T-cell (primary cell): ENCODE results near the gene NCKAP5L. TPM values are rescaled to one million over a fixed set of nuclear protein-coding genes. Genes with fewer than 3 reads are reported as not detected.

Source experiments
- ATAC-seq, 4 experiments: fragments of 200-7000 bp in 3 of 4; fragments of 150-1000 bp in 1 of 4; cut with Tn5 transposase; replicated peaks in 1 of 4; 1 replicate in 3 of 4; 2 replicates in 1 of 4; pipeline ENCODE4 v1.10.0; 2021; ENCODE audit warnings: moderate library complexity in 3 of 4, mild to moderate bottlenecking in 2 of 4, moderate number of reproducible peaks in 1 of 4
- CTCF ChIA-PET, 2 donors: fragments of 300-600 bp; sonication (Branson Sonifier 250); formaldehyde crosslinking; loops; one replicate each; lab custom pipeline; 2022; ENCODE audit warnings: antibody characterized with exemption in 2 of 2; lab: Charles Lee
- POLR2A ChIA-PET, 2 donors: fragments of 300-600 bp; sonication (Branson Sonifier 250); formaldehyde crosslinking; loops; one replicate each; lab custom pipeline; 2022; ENCODE audit warnings: antibody characterized with exemption in 2 of 2; lab: Charles Lee
- DNase-seq, 35 experiments: peaks; one replicate each; pipeline versions ENCODE4 v3.0.0 to v3.0.0-alpha.2; 2013 to 2023
- H3K27ac ChIP-seq: one replicate; pipeline ENCODE4 v1.5.1; 2013; ENCODE audit warnings: low read length
- H3K27me3 ChIP-seq, 2 experiments: replicated peaks in 1 of 2; 1 replicate in 1 of 2; 2 replicates in 1 of 2; pipeline versions ENCODE4 v1.6.1 to v1.7.0; 2013; ENCODE audit warnings: low read length in 1 of 2, mixed read lengths in 1 of 2; ENCODE audit not compliant: control insufficient read depth in 2 of 2, insufficient read depth in 2 of 2; ENCODE audit errors: extremely low read depth in 1 of 2
- H3K36me3 ChIP-seq, 2 donors: 1 replicate in 1 of 2; 2 replicates in 1 of 2; pipeline versions ENCODE4 v1.6.1 to v1.7.0; 2013; ENCODE audit warnings: low read length in 1 of 2; ENCODE audit not compliant: control insufficient read depth in 2 of 2, insufficient read depth in 1 of 2; ENCODE audit errors: extremely low read depth in 1 of 2
- H3K4me1 ChIP-seq, 2 experiments: 1 replicate in 1 of 2; 2 replicates in 1 of 2; pipeline versions ENCODE4 v1.6.1 to v1.7.0; 2013; ENCODE audit warnings: low read length in 2 of 2, mixed read lengths in 1 of 2; ENCODE audit not compliant: insufficient read depth in 2 of 2, control insufficient read depth in 1 of 2; ENCODE audit errors: extremely low read depth in 1 of 2
- H3K4me3 ChIP-seq, 2 donors: 1 replicate in 1 of 2; 2 replicates in 1 of 2; pipeline versions ENCODE4 v1.5.1 to v1.7.0; 2013; ENCODE audit warnings: mild to moderate bottlenecking in 2 of 2, low read length in 1 of 2, moderate library complexity in 1 of 2; ENCODE audit not compliant: control insufficient read depth in 1 of 2; ENCODE audit errors: extremely low read depth in 1 of 2
- H3K9me3 ChIP-seq: 2 replicates; pipeline ENCODE4 v1.7.0; 2013
- H3K27ac Mint-ChIP-seq, 2 donors: one replicate each; pipeline ENCODE4 v1.8.0; 2020 to 2021; ENCODE audit warnings: mild to moderate bottlenecking in 2 of 2, mixed read lengths in 2 of 2
- H3K27me3 Mint-ChIP-seq, 2 donors: one replicate each; pipeline ENCODE4 v1.8.0; 2021 to 2022; ENCODE audit warnings: mixed read lengths in 2 of 2
- H3K36me3 Mint-ChIP-seq: one replicate; pipeline ENCODE4 v1.8.0; 2021; ENCODE audit warnings: mixed read lengths
- H3K4me1 Mint-ChIP-seq, 3 donors: one replicate each; pipeline ENCODE4 v1.8.0; 2020 to 2022; ENCODE audit warnings: mixed read lengths in 3 of 3, mild to moderate bottlenecking in 1 of 3
- H3K4me3 Mint-ChIP-seq, 3 donors: one replicate each; pipeline ENCODE4 v1.8.0; 2020 to 2022; ENCODE audit warnings: mild to moderate bottlenecking in 3 of 3, mixed read lengths in 3 of 3, moderate library complexity in 3 of 3
- H3K9me3 Mint-ChIP-seq, 3 donors: one replicate each; pipeline ENCODE4 v1.8.0; 2020 to 2022; ENCODE audit warnings: mixed read lengths in 3 of 3
- WGBS: methylation state at CpG from one replicate; pipeline ENCODE4 v1.1.5; 2013; ENCODE audit warnings: missing lambda C conversion rate; ENCODE audit not compliant: insufficient coverage; 5-methylcytosine and 5-hydroxymethylcytosine counted together
- total RNA-seq, 35 experiments: library from RNA in 6 of 35; stranded (reverse) in 6 of 35; fragments of 120-200 nt in 1 of 35; gene quantifications; one replicate each; pipeline versions ENCODE4 v1.2.1 to v1.2.4 and lab custom pipeline; 2013 to 2026

NCKAP5L gene, protein sequence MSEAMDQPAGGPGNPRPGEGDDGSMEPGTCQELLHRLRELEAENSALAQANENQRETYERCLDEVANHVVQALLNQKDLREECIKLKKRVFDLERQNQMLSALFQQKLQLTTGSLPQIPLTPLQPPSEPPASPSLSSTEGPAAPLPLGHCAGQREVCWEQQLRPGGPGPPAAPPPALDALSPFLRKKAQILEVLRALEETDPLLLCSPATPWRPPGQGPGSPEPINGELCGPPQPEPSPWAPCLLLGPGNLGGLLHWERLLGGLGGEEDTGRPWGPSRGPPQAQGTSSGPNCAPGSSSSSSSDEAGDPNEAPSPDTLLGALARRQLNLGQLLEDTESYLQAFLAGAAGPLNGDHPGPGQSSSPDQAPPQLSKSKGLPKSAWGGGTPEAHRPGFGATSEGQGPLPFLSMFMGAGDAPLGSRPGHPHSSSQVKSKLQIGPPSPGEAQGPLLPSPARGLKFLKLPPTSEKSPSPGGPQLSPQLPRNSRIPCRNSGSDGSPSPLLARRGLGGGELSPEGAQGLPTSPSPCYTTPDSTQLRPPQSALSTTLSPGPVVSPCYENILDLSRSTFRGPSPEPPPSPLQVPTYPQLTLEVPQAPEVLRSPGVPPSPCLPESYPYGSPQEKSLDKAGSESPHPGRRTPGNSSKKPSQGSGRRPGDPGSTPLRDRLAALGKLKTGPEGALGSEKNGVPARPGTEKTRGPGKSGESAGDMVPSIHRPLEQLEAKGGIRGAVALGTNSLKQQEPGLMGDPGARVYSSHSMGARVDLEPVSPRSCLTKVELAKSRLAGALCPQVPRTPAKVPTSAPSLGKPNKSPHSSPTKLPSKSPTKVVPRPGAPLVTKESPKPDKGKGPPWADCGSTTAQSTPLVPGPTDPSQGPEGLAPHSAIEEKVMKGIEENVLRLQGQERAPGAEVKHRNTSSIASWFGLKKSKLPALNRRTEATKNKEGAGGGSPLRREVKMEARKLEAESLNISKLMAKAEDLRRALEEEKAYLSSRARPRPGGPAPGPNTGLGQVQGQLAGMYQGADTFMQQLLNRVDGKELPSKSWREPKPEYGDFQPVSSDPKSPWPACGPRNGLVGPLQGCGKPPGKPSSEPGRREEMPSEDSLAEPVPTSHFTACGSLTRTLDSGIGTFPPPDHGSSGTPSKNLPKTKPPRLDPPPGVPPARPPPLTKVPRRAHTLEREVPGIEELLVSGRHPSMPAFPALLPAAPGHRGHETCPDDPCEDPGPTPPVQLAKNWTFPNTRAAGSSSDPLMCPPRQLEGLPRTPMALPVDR (N-terminal part only)
- total RNA-seq (10 to 100 TPM; 11.1 to 12.9 (median 12.6) TPM), total RNA-seq (lab: John Stamatoyannopoulos, UW) (8.1 to 40.6 (median 24.5) reads per million in 29 experiments)
- total RNA-seq (2013): 6.0 TPM

DNA sequence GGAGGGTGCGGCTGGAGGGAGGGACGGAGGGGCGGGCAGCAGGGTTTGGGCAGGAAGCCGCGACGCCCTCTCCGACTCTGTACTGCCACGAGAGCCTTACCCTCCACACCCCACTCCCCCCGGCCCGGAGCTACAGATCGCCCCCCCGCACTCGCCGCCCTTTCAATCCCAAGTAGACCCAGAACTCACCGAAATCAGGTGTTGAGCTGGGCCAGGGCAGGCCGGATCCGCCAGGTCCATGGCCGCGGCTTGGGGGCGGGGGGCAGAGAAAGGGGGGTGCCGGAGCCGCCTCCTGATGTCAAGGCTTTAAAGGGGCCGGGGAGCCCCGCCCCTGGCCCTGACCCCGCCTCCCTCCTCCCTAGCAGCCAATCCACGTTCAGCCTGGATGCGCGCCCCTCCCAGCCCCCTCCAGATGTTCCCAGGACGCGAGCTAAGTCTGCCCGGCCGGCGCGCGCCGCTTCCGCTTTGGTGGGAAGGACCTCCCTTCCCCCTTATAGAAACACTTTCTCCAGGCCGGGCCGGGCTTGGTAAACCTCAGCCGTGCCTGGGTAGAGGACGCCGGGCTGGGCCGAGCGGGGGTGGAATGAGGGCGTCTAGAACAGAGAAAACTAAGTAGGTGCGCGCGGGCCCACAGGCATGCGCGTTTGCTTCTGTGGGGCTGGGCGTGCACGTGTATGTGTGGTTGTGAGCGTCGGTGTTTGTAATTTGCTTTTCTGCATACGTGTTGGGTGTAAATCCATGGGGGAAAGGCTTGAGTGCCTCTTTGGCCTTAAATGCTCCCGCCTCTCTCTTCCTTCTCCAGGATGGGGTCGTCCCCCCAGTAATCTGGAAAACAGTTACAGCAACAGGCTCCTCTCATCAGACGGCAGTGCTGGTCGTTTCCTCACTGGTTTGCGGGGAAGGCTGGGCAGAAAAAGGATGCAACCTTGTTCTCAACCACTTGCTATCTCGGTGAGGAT lies at the start of gene NCKAP5L:
Gene NCKAP5L, minus strand, starts transcription at position 281 of the 959 bp plus-strand sequence. CDS start 24,369 bp downstream, outside the sequence.
- Mint-ChIP-seq H3K27ac (peak within 1 kb of the TSS; percentile 98 to 99), H3K4me3 (peak within 1 kb of the TSS; percentile 88 to 99 (median 96)), H3K36me3 (no peaks in the 10 kb centered on the region), H3K4me1 (peaks cover 23 to 34% (median 34%) of the 10 kb centered on the region in 3 donors), H3K27me3 (peaks cover 0 to 3% of the 10 kb centered on the region in 2 donors), H3K9me3 (no peaks in the 10 kb centered on the region)
- under 1% methylated on average over 30 of the region's 61 CpGs for WGBS
- H3K27me3 ChIP-seq: no peaks in the 10 kb centered on the region
- ATAC-seq (peak; percentile 95 to 97 (median 96)), DNase-seq (peak; percentile 83 to 96 (median 92))
- CTCF ChIA-PET: interaction anchor here (0.6 to 2.1 kb wide), 11 partner anchors 10 to 804 kb away, joined by 3 to 13 read pairs (median 6); partner anchors contain the start of genes BCDIN3D (in 1 of the 2), COX14 (in 1 of the 2), LMBR1L (in 1 of the 2) and TMBIM6 (in 1 of the 2)
- H3K36me3 ChIP-seq: no peaks in the 10 kb centered on the region
- H3K27ac ChIP-seq: peak within 1 kb of the TSS; percentile 45
- H3K4me1 ChIP-seq: peaks cover 7 to 28% of the 10 kb centered on the region in 2 experiments
- H3K4me3 ChIP-seq: peak within 1 kb of the TSS; percentile 72 to 76
- POLR2A ChIA-PET: interaction anchor here (0.5 to 0.7 kb wide), 5 partner anchors 9 to 127 kb away, joined by 3 to 8 read pairs (median 3); partner anchors contain the start of gene BCDIN3D (in 1 of the 2)
- H3K9me3 ChIP-seq: no peaks in the 10 kb centered on the region

DNA sequence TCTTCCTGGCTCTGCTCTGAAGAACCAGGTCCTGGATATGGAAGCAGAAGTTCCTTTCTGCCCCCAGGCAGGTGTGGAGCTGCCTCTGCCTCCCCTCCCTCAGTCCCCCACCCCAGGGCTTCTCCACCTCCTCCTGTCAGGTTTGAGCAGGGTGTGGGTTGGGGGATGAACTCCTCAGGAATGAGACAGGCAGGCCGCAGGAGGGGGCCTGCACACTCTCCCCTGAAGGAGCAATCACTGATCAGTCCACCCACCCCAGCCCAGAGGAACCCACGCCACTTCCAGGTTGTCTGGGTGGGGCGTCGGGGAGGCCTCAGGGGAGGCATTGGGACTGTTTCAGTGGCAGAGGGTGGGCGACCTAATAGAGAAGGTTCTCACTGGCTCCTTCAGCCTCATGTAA lies 48.9 kb upstream of the NCKAP5L start:
- Histone ChIP-seq H3K27ac (no peak overlapping the region), H3K36me3 (no peaks in the 10 kb centered on the region), H3K4me1 (no peaks in the 10 kb centered on the region), H3K4me3 (no peak overlapping the region), H3K9me3 (no peaks in the 10 kb centered on the region), H3K27me3 (no peaks in the 10 kb centered on the region)
- WGBS: 78% methylated on average over 3 of the region's 5 CpGs
- Mint-ChIP-seq H3K4me3 (no peak overlapping the region), H3K4me1 (no peaks in the 10 kb centered on the region), H3K27ac (no peak overlapping the region), H3K36me3 (no peaks in the 10 kb centered on the region), H3K27me3 (peaks cover 0 to 2% of the 10 kb centered on the region in 2 donors), H3K9me3 (peaks cover 0 to 29% (median 0%) of the 10 kb centered on the region in 3 donors)
- CTCF ChIA-PET: no interaction called here
- DNase-seq (no peak), ATAC-seq (no peak)
- POLR2A ChIA-PET: no interaction called here

DNA sequence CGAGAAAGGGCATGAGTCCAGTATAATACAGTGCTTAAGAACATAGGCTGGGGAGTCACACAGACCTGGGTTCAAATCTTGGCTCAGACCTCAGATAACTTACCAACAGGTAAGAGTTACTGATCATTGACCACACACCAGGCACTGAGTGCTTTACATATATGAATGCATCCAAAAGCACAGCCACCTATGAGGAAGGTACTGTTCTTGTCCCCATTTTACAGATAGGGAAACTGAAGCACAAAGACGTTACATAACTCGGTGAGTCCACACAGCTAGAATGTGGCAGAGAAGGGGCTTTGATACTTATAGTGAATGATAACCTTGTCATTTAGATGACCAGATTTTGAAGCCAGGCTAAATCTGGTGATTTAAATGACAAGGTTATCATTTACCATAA lies 47.9 kb upstream of the NCKAP5L start:
- peaks cover 0 to 29% (median 0%) of the 10 kb centered on the region in 3 donors for H3K9me3 Mint-ChIP-seq
- peaks cover 0 to 2% of the 10 kb centered on the region in 2 donors for H3K27me3 Mint-ChIP-seq
- Histone ChIP-seq H3K27ac (no peak overlapping the region), H3K4me1 (no peaks in the 10 kb centered on the region), H3K36me3 (no peaks in the 10 kb centered on the region), H3K9me3 (no peaks in the 10 kb centered on the region), H3K27me3 (no peaks in the 10 kb centered on the region), H3K4me3 (no peak overlapping the region)
- no peaks in the 10 kb centered on the region for H3K36me3 Mint-ChIP-seq
- CTCF ChIA-PET: no interaction called here
- no peaks in the 10 kb centered on the region for H3K4me1 Mint-ChIP-seq
- no peak for DNase-seq
- POLR2A ChIA-PET: no interaction called here
- no peak overlapping the region for H3K27ac Mint-ChIP-seq
- H3K4me3 Mint-ChIP-seq: no peak overlapping the region
- no peak for ATAC-seq
- WGBS: 94% methylated on average over 2 of the region's 3 CpGs

DNA sequence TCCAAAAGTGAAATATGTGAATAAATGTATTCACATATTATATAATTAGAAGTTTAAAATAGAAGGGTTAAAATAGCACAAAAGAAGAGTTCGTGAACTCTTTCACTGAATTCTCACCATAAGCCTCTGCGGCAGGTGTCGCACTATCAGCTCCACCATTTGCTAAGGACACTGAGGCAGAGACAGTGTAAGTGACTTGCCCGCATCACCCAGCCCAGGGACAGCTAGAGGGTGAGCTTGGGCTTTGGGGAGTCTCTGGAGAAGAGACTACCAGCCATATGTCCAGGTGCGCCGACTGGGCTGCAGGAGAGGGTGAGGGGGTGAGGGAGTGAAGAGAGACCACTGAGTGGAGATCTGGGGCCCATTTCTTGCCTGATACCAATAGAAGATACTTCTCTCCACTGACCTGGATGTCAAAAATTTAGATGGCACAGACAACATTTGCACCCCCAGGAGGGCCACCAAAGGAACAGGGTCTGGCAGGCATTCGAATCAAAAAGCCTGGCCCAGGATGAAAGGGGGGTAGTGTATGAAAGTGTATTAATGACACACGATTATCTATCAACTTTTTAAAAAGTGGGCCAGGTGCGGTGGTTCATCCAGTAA lies 47.0 kb upstream of the NCKAP5L start:
- ChIA-PET CTCF (no interaction called here), POLR2A (no interaction called here)
- Histone ChIP-seq H3K9me3 (no peaks in the 10 kb centered on the region), H3K4me1 (no peaks in the 10 kb centered on the region), H3K27me3 (no peaks in the 10 kb centered on the region), H3K36me3 (no peaks in the 10 kb centered on the region), H3K27ac (no peak overlapping the region), H3K4me3 (no peak overlapping the region)
- DNase-seq (no peak), ATAC-seq (no peak)
- H3K27me3 Mint-ChIP-seq: peaks cover 0 to 2% of the 10 kb centered on the region in 2 donors
- 88% methylated on average over 4 of the region's 9 CpGs for WGBS
- no peak overlapping the region for H3K4me3 Mint-ChIP-seq
- H3K4me1 Mint-ChIP-seq: no peaks in the 10 kb centered on the region
- H3K36me3 Mint-ChIP-seq: no peaks in the 10 kb centered on the region
- no peak overlapping the region for H3K27ac Mint-ChIP-seq
- peaks cover 0 to 26% (median 0%) of the 10 kb centered on the region in 3 donors for H3K9me3 Mint-ChIP-seq

DNA sequence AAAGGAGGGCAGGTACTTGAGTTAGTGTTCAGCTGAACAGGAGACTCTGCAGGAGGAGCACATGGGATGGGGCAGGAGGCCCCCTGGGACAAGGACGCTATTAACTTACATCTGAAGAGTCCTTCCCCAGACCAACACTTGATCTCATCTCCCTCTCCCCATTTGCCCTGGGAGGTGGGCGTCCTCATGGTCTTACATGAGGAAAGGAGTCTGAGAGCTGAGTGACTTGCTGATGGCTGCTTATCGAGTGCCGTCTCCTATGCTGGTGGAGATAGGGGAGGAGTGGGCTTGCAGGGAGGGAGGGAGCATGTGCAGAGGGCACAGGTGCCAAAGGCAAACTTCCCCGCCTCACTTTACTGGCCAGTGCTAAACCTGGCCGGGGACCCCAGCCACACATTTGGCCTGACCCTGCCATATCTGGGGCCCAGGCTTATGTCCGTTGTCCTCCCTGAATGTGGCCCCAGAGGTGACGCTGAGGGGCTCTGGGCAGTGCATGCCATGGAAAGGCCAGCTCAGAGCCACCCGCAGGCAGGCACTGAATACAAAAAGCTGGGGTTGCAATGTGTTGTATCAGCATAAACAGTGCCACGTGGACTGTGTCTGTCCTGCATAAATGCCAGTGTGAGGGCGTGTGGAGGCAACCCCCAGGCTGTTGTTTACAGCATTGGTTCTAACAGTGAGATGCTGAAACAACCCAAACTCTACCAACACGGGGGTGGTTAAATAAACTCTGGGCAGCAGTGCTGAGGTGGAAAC lies 46.1 kb upstream of the NCKAP5L start:
- WGBS: 81% methylated on average over 6 of the region's 12 CpGs
- peak in 1 of 35 experiments; percentile 15 for DNase-seq
- POLR2A ChIA-PET: no interaction called here
- Histone ChIP-seq H3K36me3 (no peaks in the 10 kb centered on the region), H3K27ac (no peak overlapping the region), H3K9me3 (no peaks in the 10 kb centered on the region), H3K4me3 (no peak overlapping the region), H3K27me3 (no peaks in the 10 kb centered on the region), H3K4me1 (no peaks in the 10 kb centered on the region)
- peaks cover 0 to 2% of the 10 kb centered on the region in 2 donors for H3K27me3 Mint-ChIP-seq
- no peak overlapping the region for H3K27ac Mint-ChIP-seq
- H3K9me3 Mint-ChIP-seq: peaks cover 0 to 17% (median 0%) of the 10 kb centered on the region in 3 donors
- CTCF ChIA-PET: no interaction called here
- no peaks in the 10 kb centered on the region for H3K4me1 Mint-ChIP-seq
- no peak overlapping the region for H3K4me3 Mint-ChIP-seq
- no peaks in the 10 kb centered on the region for H3K36me3 Mint-ChIP-seq
- no peak for ATAC-seq
